NCI-H82 (cell line): ENCODE data around the gene NXPH3.

Experiments used
- DNase-seq: peaks from one replicate; lab custom pipeline; 2025; lab: John Stamatoyannopoulos, UW

Gene NXPH3

GRCh38 chr17:49576088-49576916 lies 631 bp downstream of the NXPH3 start:
- peak; percentile 66 for DNase-seq

- DNase-seq = no peak
Observed at GRCh38 chr17:49576917-49577649, 1.4 kb downstream of the NXPH3 start.

GRCh38 chr17:49577650-49577934 lies 1.9 kb downstream of the NXPH3 start:
- DNase-seq = no peak

- DNase-seq = no peak
Observed at GRCh38 chr17:49577963-49578362, 2.3 kb downstream of the NXPH3 start.

- DNase-seq = no peak
Observed at GRCh38 chr17:49578414-49578813, 2.7 kb downstream of the NXPH3 start.

GRCh38 chr17:49578952-49579500 lies 3.4 kb downstream of the NXPH3 start:
- no peak for DNase-seq

GRCh38 chr17:49579522-49579921 lies 3.9 kb downstream of the NXPH3 start:
- no peak for DNase-seq

- DNase-seq = no peak
Observed at GRCh38 chr17:49580055-49580721, 4.5 kb downstream of the NXPH3 start.

- DNase-seq = no peak
Observed at GRCh38 chr17:49580981-49581647, 5.4 kb downstream of the NXPH3 start.

GRCh38 chr17:49581648-49581998 lies 6.0 kb downstream of the NXPH3 start:
- peak; percentile 40 for DNase-seq

- no peak for DNase-seq
Observed at GRCh38 chr17:49582055-49582722, 6.5 kb downstream of the NXPH3 start.

- no peak for DNase-seq
Observed at GRCh38 chr17:49582789-49583188, 7.1 kb downstream of the NXPH3 start.

- no peak for DNase-seq
Observed at GRCh38 chr17:49583226-49583625, 7.6 kb downstream of the NXPH3 start.

GRCh38 chr17:49583889-49584288 lies 8.2 kb downstream of the NXPH3 start:
- DNase-seq = no peak

- DNase-seq = peak; percentile 90
Observed at GRCh38 chr17:49585422-49586027, 9.9 kb downstream of the NXPH3 start.

- no peak for DNase-seq
Observed at GRCh38 chr17:49587366-49588073, 11.8 kb downstream of the NXPH3 start.

GRCh38 chr17:49588312-49588711 lies 12.6 kb downstream of the NXPH3 start:
- DNase-seq = no peak

GRCh38 chr17:49588726-49589576 lies 13.3 kb downstream of the NXPH3 start:
- no peak for DNase-seq

- DNase-seq = no peak
Observed at GRCh38 chr17:49589577-49589927, 13.9 kb downstream of the NXPH3 start.

GRCh38 chr17:49590874-49591273 lies 15.2 kb downstream of the NXPH3 start:
- no peak for DNase-seq
